Activated T-cell treated with anti-CD3 and anti-CD28 coated beads, Interleukin-2, amount 50 U/mL, for 4 hours (primary cell): ENCODE measurements around the gene PDZD2. TPM values are rescaled to one million over a fixed set of nuclear protein-coding genes. Genes with fewer than 3 reads are reported as not detected.
"Not testable (repeated sequence)": the region's sequence is repeated elsewhere in the genome, so short reads cannot be mapped to it uniquely, and the experiment has no call there.

Experiments used
- ATAC-seq, 2 donors: fragments of 200-7000 bp; cut with Tn5 transposase; one replicate each; pipeline ENCODE4 v1.10.0; 2021
- DNase-seq: peaks from one replicate; pipeline ENCODE4 v3.0.0-alpha.2; 2020
- H3K27me3 Mint-ChIP-seq: one replicate; pipeline ENCODE4 v1.8.0; 2021; ENCODE audit warnings: low read depth, mixed read lengths
- H3K36me3 Mint-ChIP-seq: one replicate; pipeline ENCODE4 v1.8.0; 2022; ENCODE audit warnings: mixed read lengths; ENCODE audit not compliant: insufficient read depth
- H3K4me1 Mint-ChIP-seq: one replicate; pipeline ENCODE4 v1.8.0; 2021; ENCODE audit warnings: low read depth, mixed read lengths
- H3K4me3 Mint-ChIP-seq: one replicate; pipeline ENCODE4 v1.8.0; 2021; ENCODE audit warnings: mild to moderate bottlenecking, moderate library complexity, mixed read lengths
- H3K9me3 Mint-ChIP-seq: one replicate; pipeline ENCODE4 v1.8.0; 2021; ENCODE audit warnings: mixed read lengths
- total RNA-seq, 3 donors: library from RNA; stranded (reverse); gene quantifications; one replicate each; pipeline ENCODE4 v1.2.1, GENCODE V29; 2021

The PDZD2 gene
- total RNA-seq, 3 donors from 2014 or later: 0.03 to 0.24 (median 0.05) TPM

DNA sequence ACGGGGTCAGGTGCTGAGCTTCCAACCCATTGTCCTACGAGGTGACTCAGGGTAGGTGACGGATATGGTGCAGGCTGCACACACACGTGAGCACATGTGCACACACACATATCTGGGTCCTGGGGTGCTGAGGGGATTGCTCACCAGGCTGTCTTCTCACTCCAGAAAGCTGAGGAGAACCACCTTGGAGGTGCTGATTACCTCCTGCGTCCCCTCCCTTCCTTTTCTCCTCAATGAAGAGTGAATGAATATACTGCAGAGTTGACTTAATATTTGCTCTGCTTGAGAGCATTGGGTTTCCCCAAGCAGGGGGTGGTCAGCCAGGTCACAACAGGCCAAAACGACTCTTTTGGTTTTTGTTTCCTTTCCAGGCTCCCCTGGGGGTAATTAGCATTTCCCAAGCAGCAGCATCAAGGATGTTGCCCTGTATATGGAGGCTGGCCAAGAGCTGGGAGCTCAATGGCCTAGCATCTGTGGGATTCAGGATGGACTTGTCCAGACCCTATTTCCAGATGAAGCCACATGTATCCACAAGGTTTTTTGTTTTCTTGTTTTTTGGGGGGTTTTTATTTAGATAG is 49.7 kb downstream of the PDZD2 start:
- Mint-ChIP-seq H3K27me3 (no peaks in the 10 kb centered on the region), H3K36me3 (no peaks in the 10 kb centered on the region), H3K4me3 (no peak overlapping the region), H3K4me1 (no peaks in the 10 kb centered on the region), H3K9me3 (no peaks in the 10 kb centered on the region)
- no peak for ATAC-seq
- DNase-seq: no peak

- H3K9me3 Mint-ChIP-seq, DNase-seq, H3K4me3 Mint-ChIP-seq, H3K27me3 Mint-ChIP-seq, ATAC-seq, H3K4me1 Mint-ChIP-seq, H3K36me3 Mint-ChIP-seq: not testable (repeated sequence)
Measured at GRCh38 chr5:31691408-31691807, 52.5 kb downstream of the PDZD2 start.

DNA sequence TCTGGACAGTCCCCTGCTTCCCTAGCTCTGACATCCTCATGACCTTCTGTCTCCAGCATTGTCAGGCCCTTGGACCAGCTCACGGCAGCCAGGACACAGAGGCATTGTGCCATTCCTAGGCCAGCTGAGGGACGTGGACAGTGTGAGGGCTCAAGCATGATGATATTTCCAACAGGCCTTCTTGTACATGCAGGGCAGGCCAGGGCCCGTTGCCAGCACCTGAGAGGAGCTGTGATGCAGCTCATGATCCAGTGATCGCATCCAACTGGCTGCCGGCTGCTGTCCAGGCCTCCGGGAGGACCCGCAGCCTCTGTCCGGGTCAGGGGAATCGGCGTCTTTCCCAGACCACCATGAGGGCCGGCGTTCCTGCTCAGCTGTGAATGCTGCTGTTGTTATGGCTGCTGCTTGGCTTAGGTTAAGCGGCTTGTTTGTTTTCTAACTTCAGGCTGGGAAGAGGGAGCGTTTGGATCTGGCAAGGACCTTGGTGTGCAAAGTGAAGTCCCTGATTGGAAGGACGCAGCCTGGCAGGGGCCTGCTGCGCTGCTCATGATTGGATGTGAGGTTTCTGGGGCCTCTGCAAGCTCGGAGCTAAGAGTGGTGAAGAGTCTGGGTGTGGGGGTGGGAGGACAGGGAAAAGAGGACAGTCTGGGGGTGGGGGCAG is 53.8 kb downstream of the PDZD2 start:
- no peaks in the 10 kb centered on the region for H3K36me3 Mint-ChIP-seq
- no peaks in the 10 kb centered on the region for H3K4me1 Mint-ChIP-seq
- H3K4me3 Mint-ChIP-seq: no peak overlapping the region
- H3K9me3 Mint-ChIP-seq: no peaks in the 10 kb centered on the region
- H3K27me3 Mint-ChIP-seq: no peaks in the 10 kb centered on the region
- no peak for DNase-seq
- ATAC-seq: no peak

- no peaks in the 10 kb centered on the region for H3K4me1 Mint-ChIP-seq
- no peaks in the 10 kb centered on the region for H3K9me3 Mint-ChIP-seq
- peaks cover 6% of the 10 kb centered on the region for H3K27me3 Mint-ChIP-seq
- DNase-seq (no peak), ATAC-seq (no peak)
- no peaks in the 10 kb centered on the region for H3K36me3 Mint-ChIP-seq
- no peak overlapping the region for H3K4me3 Mint-ChIP-seq
Measured at GRCh38 chr5:31698673-31699072, 59.7 kb downstream of the PDZD2 start.

DNA sequence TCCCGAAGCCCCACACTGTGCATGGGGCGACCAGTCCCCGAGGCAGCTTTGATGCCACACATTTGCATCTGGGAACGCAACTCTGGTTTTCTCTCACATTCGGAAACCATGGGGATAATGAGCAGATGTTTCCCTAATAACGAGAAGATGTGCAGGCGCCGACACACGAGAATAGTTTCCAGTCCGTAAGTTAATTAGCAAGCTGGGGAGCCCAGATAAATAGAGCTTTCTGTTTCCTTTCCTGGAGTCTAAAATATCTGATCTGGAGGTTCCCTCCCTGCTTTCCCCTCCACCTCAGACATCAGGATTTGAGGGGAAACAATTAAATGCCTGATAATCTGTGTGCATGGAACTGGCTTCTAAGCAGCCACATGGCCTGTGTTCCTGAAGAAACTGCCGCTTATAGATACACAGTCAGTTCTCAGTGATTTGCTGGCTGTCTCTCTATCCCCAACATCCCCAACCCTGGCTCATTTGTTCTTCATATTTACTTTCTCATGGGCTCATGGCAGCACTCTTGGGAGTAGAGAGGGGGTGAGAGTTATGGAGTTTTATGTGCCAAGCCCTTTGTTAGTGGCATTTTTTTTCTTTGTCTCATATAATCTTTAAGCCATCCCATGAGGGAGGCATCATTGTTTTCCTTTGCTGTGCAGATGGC is 62.8 kb downstream of the PDZD2 start:
- H3K36me3 Mint-ChIP-seq: no peaks in the 10 kb centered on the region
- H3K9me3 Mint-ChIP-seq: no peaks in the 10 kb centered on the region
- no peak overlapping the region for H3K4me3 Mint-ChIP-seq
- DNase-seq: no peak
- no peak for ATAC-seq
- peaks cover 7% of the 10 kb centered on the region for H3K27me3 Mint-ChIP-seq
- no peaks in the 10 kb centered on the region for H3K4me1 Mint-ChIP-seq

DNA sequence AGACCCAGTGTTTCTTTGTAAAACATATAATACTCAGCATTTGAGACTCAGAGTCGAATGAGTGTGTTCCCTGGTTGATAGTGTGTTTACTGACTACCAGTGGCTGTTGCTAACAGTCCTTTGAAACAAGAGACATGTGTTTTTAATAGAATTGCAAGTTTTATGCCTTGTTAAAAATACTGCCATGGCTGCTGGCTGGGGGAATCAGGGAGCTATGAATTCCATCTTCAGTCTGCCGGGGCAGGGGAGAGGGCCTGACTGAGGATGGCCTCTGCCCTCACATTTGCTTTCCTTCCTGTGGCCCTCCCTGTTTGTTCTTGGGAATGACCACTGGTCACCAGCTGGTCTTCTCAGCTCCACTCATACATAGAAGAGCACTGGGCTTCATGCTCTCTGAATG is 63.8 kb downstream of the PDZD2 start:
- ATAC-seq (no peak), DNase-seq (no peak)
- H3K27me3 Mint-ChIP-seq: peaks cover 7% of the 10 kb centered on the region
- no peaks in the 10 kb centered on the region for H3K9me3 Mint-ChIP-seq
- no peak overlapping the region for H3K4me3 Mint-ChIP-seq
- H3K36me3 Mint-ChIP-seq: no peaks in the 10 kb centered on the region
- no peaks in the 10 kb centered on the region for H3K4me1 Mint-ChIP-seq

DNA sequence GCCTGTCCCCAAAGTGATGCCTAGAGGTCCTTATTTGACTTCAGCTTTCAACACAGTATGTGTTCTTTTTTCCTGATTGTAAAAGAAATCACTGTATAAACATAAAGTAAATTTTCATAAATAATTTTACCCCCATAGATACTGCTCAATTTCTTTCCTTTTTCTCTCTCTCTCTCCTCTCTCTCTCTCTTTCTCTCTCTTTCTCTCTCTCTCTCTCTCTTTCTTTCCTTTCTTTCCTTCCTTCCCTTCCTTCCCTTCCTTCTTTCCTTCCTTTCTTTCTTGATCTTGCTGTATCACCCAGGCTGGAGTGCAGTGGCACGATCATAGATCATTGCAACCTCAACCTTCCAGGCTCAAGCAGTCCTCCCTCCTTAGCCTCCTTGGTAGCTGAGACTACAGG is 64.8 kb downstream of the PDZD2 start:
- DNase-seq (no peak), ATAC-seq (no peak)
- H3K4me3 Mint-ChIP-seq: no peak overlapping the region
- no peaks in the 10 kb centered on the region for H3K9me3 Mint-ChIP-seq
- H3K27me3 Mint-ChIP-seq: peaks cover 7% of the 10 kb centered on the region
- H3K36me3 Mint-ChIP-seq: no peaks in the 10 kb centered on the region
- no peaks in the 10 kb centered on the region for H3K4me1 Mint-ChIP-seq

GRCh38 chr5:31706186-31706585 is 67.3 kb downstream of the PDZD2 start:
- no peak overlapping the region for H3K4me3 Mint-ChIP-seq
- no peaks in the 10 kb centered on the region for H3K9me3 Mint-ChIP-seq
- H3K36me3 Mint-ChIP-seq: no peaks in the 10 kb centered on the region
- H3K4me1 Mint-ChIP-seq: no peaks in the 10 kb centered on the region
- ATAC-seq: no peak
- peaks cover 7% of the 10 kb centered on the region for H3K27me3 Mint-ChIP-seq
- DNase-seq: no peak

DNA sequence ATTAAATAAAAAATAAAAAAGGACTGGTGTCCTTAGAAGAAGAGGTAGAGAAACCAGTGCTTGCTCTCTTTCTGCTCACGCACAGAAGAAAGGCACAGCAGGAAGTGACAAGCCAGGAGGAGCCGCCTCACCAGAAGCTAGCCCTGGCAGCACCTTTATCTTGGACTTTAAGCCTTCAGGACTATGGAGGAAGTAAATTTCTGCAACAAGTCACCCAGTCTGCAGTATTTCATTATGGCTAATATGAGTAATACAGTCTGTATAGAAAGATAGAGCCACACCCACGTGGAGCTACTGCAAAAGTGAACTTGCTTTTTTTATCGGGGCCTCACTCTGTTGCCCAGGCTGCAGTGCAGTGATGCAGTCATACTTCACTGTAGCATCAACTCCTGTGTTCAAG is 68.4 kb downstream of the PDZD2 start:
- no peaks in the 10 kb centered on the region for H3K9me3 Mint-ChIP-seq
- H3K27me3 Mint-ChIP-seq: peaks cover 4% of the 10 kb centered on the region
- H3K4me3 Mint-ChIP-seq: no peak overlapping the region
- no peak for ATAC-seq
- DNase-seq: no peak
- no peaks in the 10 kb centered on the region for H3K36me3 Mint-ChIP-seq
- no peaks in the 10 kb centered on the region for H3K4me1 Mint-ChIP-seq

- H3K9me3 Mint-ChIP-seq: no peaks in the 10 kb centered on the region
- no peaks in the 10 kb centered on the region for H3K36me3 Mint-ChIP-seq
- ATAC-seq (no peak), DNase-seq (no peak)
- peaks cover 3% of the 10 kb centered on the region for H3K27me3 Mint-ChIP-seq
- H3K4me3 Mint-ChIP-seq: no peak overlapping the region
- no peaks in the 10 kb centered on the region for H3K4me1 Mint-ChIP-seq
Measured at GRCh38 chr5:31708089-31708488, 69.2 kb downstream of the PDZD2 start.

DNA sequence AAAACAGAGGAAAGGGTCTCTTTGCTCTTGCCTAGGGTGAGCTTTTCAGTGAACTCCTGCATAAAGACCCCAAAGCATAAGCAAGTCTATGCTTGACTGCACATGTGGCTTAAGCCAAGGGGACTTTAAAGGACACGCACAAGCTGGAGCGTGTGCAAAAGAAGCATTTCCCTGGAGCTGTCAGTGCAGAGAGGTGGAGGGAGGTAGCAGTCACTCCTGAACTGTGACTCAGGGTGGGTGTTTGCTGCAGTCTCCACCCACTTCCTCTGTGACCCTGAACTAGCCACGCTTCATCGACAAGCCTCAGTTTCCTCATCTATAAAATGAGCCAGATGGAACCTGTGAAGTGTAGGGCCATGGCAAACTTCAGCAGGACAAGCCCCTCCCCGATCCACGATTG is 72.4 kb downstream of the PDZD2 start:
- Mint-ChIP-seq H3K4me1 (no peaks in the 10 kb centered on the region), H3K4me3 (no peak overlapping the region), H3K27me3 (no peaks in the 10 kb centered on the region), H3K36me3 (no peaks in the 10 kb centered on the region), H3K9me3 (no peaks in the 10 kb centered on the region)
- ATAC-seq (no peak), DNase-seq (no peak)

- ATAC-seq (no peak), DNase-seq (no peak)
- Mint-ChIP-seq H3K4me3 (no peak overlapping the region), H3K4me1 (no peaks in the 10 kb centered on the region), H3K36me3 (no peaks in the 10 kb centered on the region), H3K27me3 (no peaks in the 10 kb centered on the region), H3K9me3 (no peaks in the 10 kb centered on the region)
Measured at GRCh38 chr5:31711935-31712592, 73.1 kb downstream of the PDZD2 start.

DNA sequence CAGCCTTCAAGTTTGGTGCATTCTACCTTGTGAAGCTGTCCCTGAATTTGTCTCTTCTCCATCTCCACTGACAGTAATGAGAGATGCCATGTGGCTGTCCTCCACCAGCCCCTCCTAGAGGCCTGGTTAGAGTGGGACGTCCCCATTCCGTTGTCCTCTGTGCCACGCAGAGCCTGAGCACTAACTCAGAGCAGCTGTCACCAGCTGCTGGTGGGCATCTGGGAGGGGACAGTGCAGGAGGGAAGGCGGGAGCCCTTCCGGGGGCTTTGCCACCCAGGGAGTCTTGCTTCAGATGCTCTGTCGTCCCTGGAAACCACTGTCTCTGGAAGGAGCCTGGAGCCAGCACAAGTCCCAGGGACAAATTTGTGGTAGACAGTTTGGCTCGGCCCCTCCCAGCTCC is 78.6 kb downstream of the PDZD2 start:
- no peaks in the 10 kb centered on the region for H3K4me1 Mint-ChIP-seq
- H3K36me3 Mint-ChIP-seq: no peaks in the 10 kb centered on the region
- no peaks in the 10 kb centered on the region for H3K27me3 Mint-ChIP-seq
- ATAC-seq (no peak), DNase-seq (no peak)
- no peak overlapping the region for H3K4me3 Mint-ChIP-seq
- no peaks in the 10 kb centered on the region for H3K9me3 Mint-ChIP-seq

GRCh38 chr5:31720004-31720403 is 81.1 kb downstream of the PDZD2 start:
- ATAC-seq: no peak
- H3K36me3 Mint-ChIP-seq: no peaks in the 10 kb centered on the region
- no peaks in the 10 kb centered on the region for H3K9me3 Mint-ChIP-seq
- H3K4me3 Mint-ChIP-seq: no peak overlapping the region
- DNase-seq: no peak
- H3K27me3 Mint-ChIP-seq: no peaks in the 10 kb centered on the region
- no peaks in the 10 kb centered on the region for H3K4me1 Mint-ChIP-seq
